Astrocyte (in vitro differentiated cells and primary cell): ENCODE results near the gene ETV3.

Experiments
- EZH2 ChIP-seq: IDR thresholded peaks from 2 replicates; pipeline ENCODE4 v1.6.1; 2012; ENCODE audit warnings: mild to moderate bottlenecking, low read length, inconsistent platforms; ENCODE audit not compliant: insufficient read depth
- TF ChIP-seq, protein P1 (sequence below): IDR thresholded peaks from 2 replicates; pipeline ENCODE4 v1.5.1; 2011; ENCODE audit warnings: low read depth, mild to moderate bottlenecking, inconsistent platforms, low read length, moderate library complexity; ENCODE audit not compliant: insufficient read depth

DNA sequence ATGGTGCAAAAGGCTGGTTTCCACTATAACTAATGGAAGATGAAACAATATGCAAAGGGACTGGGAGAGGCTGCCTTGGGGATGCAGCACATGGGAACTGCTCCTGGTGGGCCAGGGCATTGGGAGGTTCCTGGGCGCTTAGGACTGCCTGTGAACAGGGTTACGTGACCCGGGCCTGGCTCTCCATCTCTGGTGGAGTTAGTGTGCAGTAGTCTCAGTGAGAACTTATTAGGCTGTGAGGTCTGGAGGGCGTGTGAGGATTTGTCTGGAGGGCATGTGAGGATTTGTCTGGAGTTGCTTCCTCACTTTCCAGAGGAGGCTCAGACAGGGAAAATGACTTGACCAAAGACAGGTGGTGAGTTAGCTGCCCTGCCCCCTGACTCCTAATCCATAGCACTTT, 37.0 kb downstream of the ETV3 start:
- TF ChIP-seq, protein P1, sequence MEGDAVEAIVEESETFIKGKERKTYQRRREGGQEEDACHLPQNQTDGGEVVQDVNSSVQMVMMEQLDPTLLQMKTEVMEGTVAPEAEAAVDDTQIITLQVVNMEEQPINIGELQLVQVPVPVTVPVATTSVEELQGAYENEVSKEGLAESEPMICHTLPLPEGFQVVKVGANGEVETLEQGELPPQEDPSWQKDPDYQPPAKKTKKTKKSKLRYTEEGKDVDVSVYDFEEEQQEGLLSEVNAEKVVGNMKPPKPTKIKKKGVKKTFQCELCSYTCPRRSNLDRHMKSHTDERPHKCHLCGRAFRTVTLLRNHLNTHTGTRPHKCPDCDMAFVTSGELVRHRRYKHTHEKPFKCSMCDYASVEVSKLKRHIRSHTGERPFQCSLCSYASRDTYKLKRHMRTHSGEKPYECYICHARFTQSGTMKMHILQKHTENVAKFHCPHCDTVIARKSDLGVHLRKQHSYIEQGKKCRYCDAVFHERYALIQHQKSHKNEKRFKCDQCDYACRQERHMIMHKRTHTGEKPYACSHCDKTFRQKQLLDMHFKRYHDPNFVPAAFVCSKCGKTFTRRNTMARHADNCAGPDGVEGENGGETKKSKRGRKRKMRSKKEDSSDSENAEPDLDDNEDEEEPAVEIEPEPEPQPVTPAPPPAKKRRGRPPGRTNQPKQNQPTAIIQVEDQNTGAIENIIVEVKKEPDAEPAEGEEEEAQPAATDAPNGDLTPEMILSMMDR, result no peak
- TF ChIP-seq EZH2, result no peak
